ENCODE measurements around the gene TMEM169.

The TMEM169 gene

GRCh38 chr2:216083464-216084281 is 2.0 kb downstream of the TMEM169 start:
- DNase-seq = no peak

GRCh38 chr2:216084547-216084946 is 2.8 kb downstream of the TMEM169 start:
- Histone ChIP-seq H3K27me3 (no peaks in the 10 kb centered on the region), H3K36me3 (no peaks in the 10 kb centered on the region), H3K4me3 (no peak overlapping the region), H3K27ac (no peak overlapping the region), H3K9me3 (no peaks in the 10 kb centered on the region), H3K4me1 (peaks cover 0 to 13% (median 4%) of the 10 kb centered on the region in 4 donors)
- DNase-seq = no peak
- intact Hi-C loops (cut with DNase I; ENCODE audit: low total_unique reads) = no loop called here
- no peak for TF ChIP-seq CTCF (IDR thresholded peaks at IDR 0.05)

More at GRCh38 chr2:216083464-216084281, 2.0 kb downstream of the TMEM169 start:
- no peak for TF ChIP-seq CTCF (IDR thresholded peaks at IDR 0.05)
- no peak overlapping the region for H3K27ac ChIP-seq
- peaks cover 0 to 13% (median 4%) of the 10 kb centered on the region in 4 donors for H3K4me1 ChIP-seq
- no peaks in the 10 kb centered on the region for H3K27me3 ChIP-seq
- H3K9me3 ChIP-seq = no peaks in the 10 kb centered on the region
- intact Hi-C loops (cut with DNase I; ENCODE audit: low total_unique reads) = no loop called here
- no peak overlapping the region for H3K4me3 ChIP-seq
- no peaks in the 10 kb centered on the region for H3K36me3 ChIP-seq

GRCh38 chr2:216086207-216086893 is 4.6 kb downstream of the TMEM169 start:
- intact Hi-C loops (cut with DNase I; ENCODE audit: low total_unique reads) = no loop called here
- Histone ChIP-seq H3K4me1 (peaks cover 0 to 8% (median 1%) of the 10 kb centered on the region in 4 donors), H3K36me3 (no peaks in the 10 kb centered on the region), H3K27ac (no peak overlapping the region), H3K27me3 (no peaks in the 10 kb centered on the region), H3K9me3 (no peaks in the 10 kb centered on the region), H3K4me3 (no peak overlapping the region)
- no peak for DNase-seq
- TF ChIP-seq CTCF (IDR thresholded peaks at IDR 0.05) = no peak

GRCh38 chr2:216090369-216090786 is 8.7 kb downstream of the TMEM169 start:
- Histone ChIP-seq H3K4me3 (no peak overlapping the region), H3K27me3 (no peaks in the 10 kb centered on the region), H3K9me3 (no peaks in the 10 kb centered on the region), H3K27ac (no peak overlapping the region), H3K4me1 (no peaks in the 10 kb centered on the region), H3K36me3 (no peaks in the 10 kb centered on the region)
- intact Hi-C loops (cut with DNase I; ENCODE audit: low total_unique reads) = no loop called here
- DNase-seq = no peak
- no peak for TF ChIP-seq CTCF (IDR thresholded peaks at IDR 0.05)

GRCh38 chr2:216092646-216093045 is 10.9 kb downstream of the TMEM169 start:
- H3K27me3 ChIP-seq = peaks cover 0 to 5% of the 10 kb centered on the region in 2 donors
- no peak for DNase-seq
- intact Hi-C loops (cut with DNase I; ENCODE audit: low total_unique reads) = no loop called here
- no peaks in the 10 kb centered on the region for H3K36me3 ChIP-seq
- no peaks in the 10 kb centered on the region for H3K4me1 ChIP-seq
- TF ChIP-seq CTCF (IDR thresholded peaks at IDR 0.05) = no peak
- H3K9me3 ChIP-seq = no peaks in the 10 kb centered on the region
- H3K27ac ChIP-seq = no peak overlapping the region
- no peak overlapping the region for H3K4me3 ChIP-seq
